MCF 10A (cell line): Measurements from ENCODE around the gene VAV2. TPM values are rescaled to one million over a fixed set of nuclear protein-coding genes. Genes with fewer than 3 reads are reported as not detected.

ENCODE experiments used
- BruUV-seq: library from RNA; stranded (reverse); fragments of 400-500 nt; replicated peaks from 2 replicates; lab custom pipeline; 2021; lab: Mats Ljungman, UMichigan
- CTCF ChIA-PET: fragments of 300-600 bp; sonication (Branson Sonifier 250); formaldehyde crosslinking; extraction: SDS; loops from one replicate; lab custom pipeline; 2021; ENCODE audit warnings: antibody characterized with exemption, inconsistent platforms; lab: Yijun Ruan, JAX
- POLR2A ChIA-PET: fragments of 300-600, 350-650 bp; sonication (Branson Sonifier 250); formaldehyde crosslinking; extraction: SDS; loops from one replicate; lab custom pipeline; 2020; ENCODE audit warnings: antibody characterized with exemption, inconsistent platforms; lab: Yijun Ruan, JAX
- DNase-seq: peaks from one replicate; pipeline ENCODE4 v3.0.0-alpha.2; 2018; ENCODE audit not compliant: unreplicated experiment
- H3K27ac Mint-ChIP-seq: one replicate; pipeline ENCODE4 v1.8.0; 2022; ENCODE audit warnings: mild to moderate bottlenecking, low read depth, mixed read lengths; ENCODE audit not compliant: unreplicated experiment
- H3K27me3 Mint-ChIP-seq: one replicate; pipeline ENCODE4 v1.8.0; 2022; ENCODE audit warnings: mixed read lengths; ENCODE audit not compliant: insufficient read depth, unreplicated experiment
- H3K36me3 Mint-ChIP-seq: one replicate; pipeline ENCODE4 v1.8.0; 2022; ENCODE audit warnings: mild to moderate bottlenecking, moderate library complexity, mixed read lengths; ENCODE audit not compliant: insufficient read depth, unreplicated experiment
- H3K4me1 Mint-ChIP-seq: one replicate; pipeline ENCODE4 v1.8.0; 2022; ENCODE audit warnings: mixed read lengths; ENCODE audit not compliant: insufficient read depth, unreplicated experiment
- H3K4me3 Mint-ChIP-seq: one replicate; pipeline ENCODE4 v1.8.0; 2022; ENCODE audit warnings: mild to moderate bottlenecking, moderate library complexity, mixed read lengths; ENCODE audit not compliant: unreplicated experiment
- H3K9me3 Mint-ChIP-seq: one replicate; pipeline ENCODE4 v1.8.0; 2022; ENCODE audit warnings: mixed read lengths; ENCODE audit not compliant: unreplicated experiment
- CTCF ChIP-seq: fragments of 200-600 bp; IDR thresholded peaks from one replicate; pipeline ENCODE4 v1.8.0; 2022; ENCODE audit warnings: antibody characterized with exemption, mild to moderate bottlenecking; ENCODE audit not compliant: unreplicated experiment
- intact Hi-C: fragments of 100-400 bp; cut with micrococcal nuclease; formaldehyde crosslinking; loops from 2 replicates; pipeline ENCODE4 v1.14.1; 2022
- total RNA-seq: library from RNA; stranded (reverse); gene quantifications from 2 replicates; pipeline ENCODE4 v1.2.3, GENCODE V29; 2022

The VAV2 gene
- total RNA-seq, 1 experiment from 2014 or later = 31.0 TPM

- Mint-ChIP-seq H3K36me3 (no peaks in the 10 kb centered on the region), H3K27me3 (peaks cover 88% of the 10 kb centered on the region), H3K4me1 (no peaks in the 10 kb centered on the region), H3K27ac (no peak overlapping the region), H3K9me3 (no peaks in the 10 kb centered on the region), H3K4me3 (no peak overlapping the region)
- POLR2A ChIA-PET = no interaction called here
- CTCF ChIA-PET = interaction anchor here (0.5 to 2.0 kb wide), 7 partner anchors 16 to 732 kb away, joined by 3 to 7 read pairs (median 4); partner anchors contain the start of genes SURF1 and SURF2
- DNase-seq = peak; percentile 61
- BruUV-seq = no TSS peak
- TF ChIP-seq CTCF = peak; percentile 37
- intact Hi-C loops = loop anchor here (1.0 kb wide), 1 partner anchor 193 kb away; no protein-coding TSS in a partner anchor
These were observed 265.5 kb downstream of the VAV2 start for GRCh38 chr9:133726401-133727276.

- POLR2A ChIA-PET = no interaction called here
- Mint-ChIP-seq H3K27me3 (peaks cover 94% of the 10 kb centered on the region), H3K9me3 (no peaks in the 10 kb centered on the region), H3K4me1 (no peaks in the 10 kb centered on the region), H3K36me3 (no peaks in the 10 kb centered on the region), H3K27ac (no peak overlapping the region), H3K4me3 (no peak overlapping the region)
- TF ChIP-seq CTCF = no peak
- no TSS peak for BruUV-seq
- CTCF ChIA-PET = interaction anchor here (0.6 to 2.0 kb wide), 3 partner anchors 17 to 693 kb away, joined by 3 to 7 read pairs (median 4); no protein-coding TSS in a partner anchor
- intact Hi-C loops = loop anchor here (1.0 kb wide), 1 partner anchor 193 kb away; no protein-coding TSS in a partner anchor
- no peak for DNase-seq
These were observed 266.2 kb downstream of the VAV2 start for GRCh38 chr9:133725886-133726285.

- CTCF ChIA-PET = no interaction called here
These were observed 273.4 kb downstream of the VAV2 start for GRCh38 chr9:133718563-133719315.

More at GRCh38 chr9:133718563-133719315, 273.4 kb downstream of the VAV2 start:
- Mint-ChIP-seq H3K27me3 (peaks cover 62% of the 10 kb centered on the region), H3K36me3 (no peaks in the 10 kb centered on the region), H3K4me1 (peaks cover 3% of the 10 kb centered on the region), H3K27ac (no peak overlapping the region), H3K4me3 (no peak overlapping the region), H3K9me3 (no peaks in the 10 kb centered on the region)
- no peak for TF ChIP-seq CTCF
- POLR2A ChIA-PET = no interaction called here
- intact Hi-C loops = no loop called here
- no peak for DNase-seq
- no TSS peak for BruUV-seq
